ENCODE data around the gene ASMTL.
"Not testable (repeated sequence)": the region's sequence is repeated elsewhere in the genome, so short reads cannot be mapped to it uniquely, and the experiment has no call there.

The ASMTL gene

GRCh38 chrX:1480082-1480785 lies 27.5 kb upstream of the ASMTL start:
- no peak for DNase-seq (ENCODE audit: low read depth in 2 of 2)
- TF ChIP-seq CTCF (IDR thresholded peaks at IDR 0.05; ENCODE audit: low read depth, low read length), result no peak
- H3K4me3 ChIP-seq (replicated peaks in 1 of 2; ENCODE audit: low read depth in 2 of 2, low read length in 2 of 2), result no peak overlapping the region

- TF ChIP-seq CTCF (IDR thresholded peaks at IDR 0.05; ENCODE audit: low read depth, low read length), result no peak
- no peak for DNase-seq (ENCODE audit: low read depth in 2 of 2)
- no peak overlapping the region for H3K4me3 ChIP-seq (replicated peaks in 1 of 2; ENCODE audit: low read depth in 2 of 2, low read length in 2 of 2)
Observed at GRCh38 chrX:1477801-1478458, 25.2 kb upstream of the ASMTL start.

GRCh38 chrX:1477229-1477628 lies 24.5 kb upstream of the ASMTL start:
- no peak for TF ChIP-seq CTCF (IDR thresholded peaks at IDR 0.05; ENCODE audit: low read depth, low read length)
- no peak overlapping the region for H3K4me3 ChIP-seq (replicated peaks in 1 of 2; ENCODE audit: low read depth in 2 of 2, low read length in 2 of 2)
- DNase-seq (ENCODE audit: low read depth in 2 of 2), result no peak

- no peak for TF ChIP-seq CTCF (IDR thresholded peaks at IDR 0.05; ENCODE audit: low read depth, low read length)
- no peak for DNase-seq (ENCODE audit: low read depth in 2 of 2)
- no peak overlapping the region for H3K4me3 ChIP-seq (replicated peaks in 1 of 2; ENCODE audit: low read depth in 2 of 2, low read length in 2 of 2)
Observed at GRCh38 chrX:1476682-1477081, 24.0 kb upstream of the ASMTL start.

- TF ChIP-seq CTCF (IDR thresholded peaks at IDR 0.05; ENCODE audit: low read depth, low read length), result no peak
Observed at GRCh38 chrX:1475881-1476280, 23.2 kb upstream of the ASMTL start.

GRCh38 chrX:1475481-1475880 lies 22.8 kb upstream of the ASMTL start:
- H3K4me3 ChIP-seq (replicated peaks in 1 of 2; ENCODE audit: low read depth in 2 of 2, low read length in 2 of 2), result no peak overlapping the region

More at GRCh38 chrX:1475881-1476280, 23.2 kb upstream of the ASMTL start:
- H3K4me3 ChIP-seq (replicated peaks in 1 of 2; ENCODE audit: low read depth in 2 of 2, low read length in 2 of 2), result no peak overlapping the region
- DNase-seq (ENCODE audit: low read depth in 2 of 2), result no peak

GRCh38 chrX:1474593-1474992 lies 21.9 kb upstream of the ASMTL start:
- DNase-seq (ENCODE audit: low read depth in 2 of 2); H3K4me3 ChIP-seq (replicated peaks in 1 of 2; ENCODE audit: low read depth in 2 of 2, low read length in 2 of 2): not testable (repeated sequence)

More at GRCh38 chrX:1475481-1475880, 22.8 kb upstream of the ASMTL start:
- no peak for TF ChIP-seq CTCF (IDR thresholded peaks at IDR 0.05; ENCODE audit: low read depth, low read length)
- DNase-seq (ENCODE audit: low read depth in 2 of 2), result no peak

Data from cardiac fibroblast (primary cell).